HG03103 (cell line): ENCODE data around the gene ZBTB3.
A peak's percentile ranks its signal among the peaks of the same experiment; 100 is the strongest.
"Not testable (repeated sequence)": the region's sequence is repeated elsewhere in the genome, so short reads cannot be mapped to it uniquely, and the experiment has no call there.

Experiments used
- ATAC-seq: cut with Tn5 transposase; IDR thresholded peaks from one replicate; pipeline ENCODE4 v1.9.1; 2021; ENCODE audit warnings: low read depth; ENCODE audit not compliant: unreplicated experiment

The ZBTB3 gene

GRCh38 chr11:62753736-62754603 lies at the start of gene ZBTB3:
ZBTB3 (minus strand) TSS chr11:62754160; CDS start chr11:62753664, 496 bp downstream.
- peak; percentile 91 for ATAC-seq

- no peak for ATAC-seq
Observed at GRCh38 chr11:62801071-62801470, 47.1 kb upstream of the ZBTB3 start.

- no peak for ATAC-seq
Observed at GRCh38 chr11:62799486-62799885, 45.5 kb upstream of the ZBTB3 start.

DNA sequence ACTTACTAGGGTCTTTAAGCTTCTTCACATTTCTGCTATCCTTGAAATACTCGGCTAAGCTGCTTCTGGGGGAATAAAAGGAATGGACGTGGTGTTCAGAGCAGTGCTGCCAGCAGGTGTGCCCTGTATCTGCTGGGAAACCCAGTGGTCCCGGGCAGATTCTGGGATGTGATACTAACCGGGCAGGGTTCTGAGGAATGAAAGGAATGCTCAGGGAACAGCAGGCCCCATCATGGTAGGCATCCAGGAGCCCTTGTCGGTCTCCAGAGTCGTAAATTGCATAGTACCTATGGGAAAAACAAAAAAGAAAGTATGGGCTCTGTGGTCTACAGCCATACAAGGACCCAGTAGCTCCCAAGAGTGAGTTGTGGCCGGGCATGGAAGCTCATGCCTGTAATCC lies 42.3 kb upstream of the ZBTB3 start:
- no peak for ATAC-seq

- ATAC-seq: no peak
Observed at GRCh38 chr11:62794201-62794775, 40.3 kb upstream of the ZBTB3 start.

- ATAC-seq: no peak
Observed at GRCh38 chr11:62792202-62792575, 38.2 kb upstream of the ZBTB3 start.

GRCh38 chr11:62791501-62792201 lies 37.7 kb upstream of the ZBTB3 start, which contains the start of gene TMEM223:
TMEM223 (minus strand) TSS chr11:62792006; CDS start chr11:62791994, 12 bp downstream.
- ATAC-seq: peak; percentile 43

DNA sequence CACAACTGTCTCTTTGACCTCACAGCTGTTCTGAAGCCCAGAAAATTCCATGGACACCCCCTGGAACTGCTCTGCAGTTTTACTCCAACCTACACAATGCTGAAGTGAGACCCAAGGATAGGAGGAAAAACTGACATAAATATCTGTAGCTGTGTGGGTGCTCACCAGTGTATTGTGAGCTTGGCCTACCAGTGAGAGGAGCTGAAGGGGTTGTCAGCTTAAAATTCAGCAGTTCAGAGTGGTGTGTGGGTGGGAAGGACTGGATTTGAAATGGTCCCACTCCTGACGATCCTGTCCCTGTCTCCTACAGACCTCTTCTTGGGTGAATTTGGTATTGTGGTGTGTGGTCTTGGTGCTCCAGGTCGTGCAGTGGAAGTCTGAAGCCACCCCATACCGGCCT lies 35.6 kb upstream of the ZBTB3 start:
- no peak for ATAC-seq

DNA sequence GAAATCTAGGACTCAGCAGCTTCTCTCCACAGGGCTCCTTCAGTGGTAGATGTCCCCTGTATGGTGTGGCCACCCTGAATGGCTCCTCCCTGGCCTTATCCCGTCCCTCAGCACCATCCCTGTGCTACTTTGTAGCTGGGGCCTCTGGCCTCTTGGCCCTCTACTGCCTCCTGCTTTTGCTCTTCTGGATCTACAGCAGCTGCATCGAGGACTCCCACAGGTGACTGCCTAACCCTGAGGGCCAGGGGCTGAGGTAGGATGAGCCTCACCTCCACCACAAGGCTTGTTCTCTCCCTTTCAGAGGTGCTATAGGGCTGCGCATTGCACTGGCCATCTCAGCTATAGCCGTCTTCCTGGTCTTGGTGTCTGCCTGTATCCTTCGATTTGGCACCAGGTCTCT lies 35.0 kb upstream of the ZBTB3 start:
- ATAC-seq: no peak

DNA sequence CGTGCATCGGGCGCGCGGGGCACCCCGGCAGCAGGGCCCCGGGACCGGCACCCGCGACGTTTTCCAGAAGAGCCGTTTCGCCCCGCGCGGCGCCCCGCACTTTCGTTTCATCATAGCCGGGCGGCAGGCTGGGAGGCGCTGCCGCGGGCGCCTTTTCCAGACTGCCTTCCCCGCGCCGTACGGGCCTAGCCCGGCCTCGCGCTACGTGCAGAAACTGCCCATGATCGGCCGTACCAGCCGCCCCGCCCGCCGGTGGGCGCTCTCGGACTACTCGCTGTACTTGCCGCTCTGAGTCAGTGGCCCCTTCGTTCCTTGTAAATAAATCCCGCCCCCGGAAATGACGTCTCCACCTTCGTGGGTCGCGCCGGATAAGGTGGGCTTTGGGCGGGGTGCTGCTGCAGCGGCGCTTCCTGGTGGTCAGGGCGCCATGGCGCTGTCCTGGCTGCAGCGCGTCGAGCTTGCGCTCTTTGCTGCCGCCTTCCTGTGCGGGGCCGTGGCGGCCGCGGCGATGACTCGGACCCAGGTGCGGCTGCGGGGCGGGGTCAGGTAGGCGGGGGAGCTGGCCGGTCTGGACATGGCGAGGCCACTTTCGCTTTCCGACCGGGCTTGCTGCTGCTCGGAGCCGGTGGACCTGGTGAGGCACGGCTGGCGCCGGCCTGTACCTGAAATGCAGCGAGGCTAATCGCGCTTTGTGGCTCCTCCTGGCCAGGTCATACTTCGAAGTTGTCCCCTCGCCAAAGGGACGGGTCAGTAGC lies 33.2 kb upstream of the ZBTB3 start, which contains the start of gene TMEM179B:
Gene TMEM179B, plus strand, starts transcription at position 398 of the 755 bp plus-strand sequence. Its CDS starts 30 bp downstream, at position 428.
- peak; percentile 56 for ATAC-seq

- ATAC-seq: peak; percentile 37
Observed at GRCh38 chr11:62786318-62787004, 32.5 kb upstream of the ZBTB3 start.

DNA sequence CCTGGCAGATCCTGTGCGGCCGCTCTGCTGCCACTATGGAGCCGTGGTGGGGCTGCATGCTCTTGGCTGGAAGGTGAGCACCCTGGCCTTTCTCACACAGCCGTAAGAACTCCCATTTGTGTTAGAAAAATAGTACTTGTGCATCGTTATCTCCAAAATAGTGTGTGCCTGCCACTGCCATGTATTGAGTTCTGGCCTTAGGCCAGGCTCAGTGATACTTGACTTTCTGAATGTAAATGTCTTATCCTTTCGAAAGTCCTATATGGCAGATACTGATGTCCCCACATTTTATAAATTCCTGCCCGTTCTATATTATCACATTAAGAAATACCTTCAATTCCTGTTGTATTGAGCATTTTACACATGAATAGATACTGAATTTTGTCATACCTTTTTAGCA lies 28.8 kb upstream of the ZBTB3 start:
- no peak for ATAC-seq

DNA sequence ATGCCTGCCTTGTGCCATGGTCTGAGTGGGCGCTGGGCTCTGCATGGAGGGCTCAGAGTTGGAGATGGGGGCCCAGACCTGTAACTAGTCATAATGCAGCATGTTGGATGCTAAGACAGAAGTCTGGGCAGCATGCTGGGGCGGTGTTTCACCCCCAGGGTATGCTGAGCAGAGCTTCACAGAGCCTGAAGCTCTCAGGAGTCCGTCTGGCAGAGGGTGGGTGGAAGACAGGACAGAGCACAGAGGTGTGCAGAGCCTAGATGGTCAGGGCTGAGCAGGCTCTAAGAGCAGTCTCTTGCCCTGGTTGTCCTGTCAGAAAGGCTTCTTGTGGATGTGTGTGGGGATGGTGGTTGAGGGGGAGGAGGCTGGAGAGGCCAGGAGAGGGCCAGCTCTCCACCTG lies 24.5 kb upstream of the ZBTB3 start:
- no peak for ATAC-seq

DNA sequence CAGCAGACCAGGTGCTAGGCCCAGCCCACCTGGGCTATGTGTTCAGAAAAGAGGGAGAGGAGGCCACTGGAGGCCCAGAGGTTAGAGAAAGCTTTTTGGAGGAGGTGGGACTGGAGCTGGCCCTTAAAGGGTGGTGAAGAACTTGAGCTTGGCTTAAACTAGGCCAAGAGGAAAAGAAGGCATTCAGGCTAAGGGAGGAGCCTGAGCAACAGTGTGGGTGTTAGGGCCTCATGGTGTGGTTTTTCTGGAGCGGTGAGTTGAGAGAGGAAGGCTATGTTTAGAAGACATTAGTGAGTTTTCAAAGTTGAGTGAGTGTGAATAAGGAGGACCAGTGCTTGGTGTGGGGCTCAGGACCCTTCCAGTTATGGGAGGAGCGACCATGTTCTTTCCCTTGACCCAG lies 23.4 kb upstream of the ZBTB3 start:
- ATAC-seq: no peak

DNA sequence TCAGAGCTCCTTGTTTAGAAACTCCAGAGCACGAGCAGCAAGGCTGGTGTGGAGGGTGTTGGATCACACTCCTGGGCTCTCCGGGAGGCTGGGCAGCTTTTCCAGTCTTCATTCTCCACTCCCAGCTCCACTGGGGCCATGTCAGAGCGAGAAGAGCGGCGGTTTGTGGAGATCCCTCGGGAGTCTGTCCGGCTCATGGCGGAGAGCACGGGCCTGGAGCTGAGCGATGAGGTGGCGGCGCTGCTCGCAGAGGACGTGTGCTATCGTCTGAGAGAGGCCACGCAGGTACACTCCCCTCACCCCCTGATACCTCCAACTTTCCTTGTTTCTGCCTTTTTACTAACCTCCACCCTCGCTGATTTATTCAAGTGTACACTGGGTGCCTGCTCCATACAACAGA lies 21.7 kb upstream of the ZBTB3 start:
- ATAC-seq: no peak

DNA sequence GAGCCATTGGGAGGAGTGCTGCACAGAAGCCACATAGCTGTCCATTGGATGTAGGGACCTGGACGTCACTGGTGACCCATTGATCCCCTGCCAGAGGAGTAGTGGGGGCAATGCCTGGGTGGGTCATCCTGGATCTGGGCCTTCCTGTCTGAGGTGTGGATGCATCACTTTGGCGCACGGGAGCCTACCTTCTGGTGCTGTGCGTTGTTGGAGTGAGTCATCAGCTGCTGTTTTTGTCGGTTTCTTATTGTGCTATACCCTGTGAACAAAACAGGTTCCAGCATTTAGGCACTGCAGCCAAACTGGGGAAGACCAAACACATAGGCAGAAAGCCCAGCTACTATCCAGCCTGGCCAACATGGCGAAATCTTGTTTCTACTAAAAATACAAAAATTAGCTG lies 20.4 kb upstream of the ZBTB3 start:
- ATAC-seq: no peak

DNA sequence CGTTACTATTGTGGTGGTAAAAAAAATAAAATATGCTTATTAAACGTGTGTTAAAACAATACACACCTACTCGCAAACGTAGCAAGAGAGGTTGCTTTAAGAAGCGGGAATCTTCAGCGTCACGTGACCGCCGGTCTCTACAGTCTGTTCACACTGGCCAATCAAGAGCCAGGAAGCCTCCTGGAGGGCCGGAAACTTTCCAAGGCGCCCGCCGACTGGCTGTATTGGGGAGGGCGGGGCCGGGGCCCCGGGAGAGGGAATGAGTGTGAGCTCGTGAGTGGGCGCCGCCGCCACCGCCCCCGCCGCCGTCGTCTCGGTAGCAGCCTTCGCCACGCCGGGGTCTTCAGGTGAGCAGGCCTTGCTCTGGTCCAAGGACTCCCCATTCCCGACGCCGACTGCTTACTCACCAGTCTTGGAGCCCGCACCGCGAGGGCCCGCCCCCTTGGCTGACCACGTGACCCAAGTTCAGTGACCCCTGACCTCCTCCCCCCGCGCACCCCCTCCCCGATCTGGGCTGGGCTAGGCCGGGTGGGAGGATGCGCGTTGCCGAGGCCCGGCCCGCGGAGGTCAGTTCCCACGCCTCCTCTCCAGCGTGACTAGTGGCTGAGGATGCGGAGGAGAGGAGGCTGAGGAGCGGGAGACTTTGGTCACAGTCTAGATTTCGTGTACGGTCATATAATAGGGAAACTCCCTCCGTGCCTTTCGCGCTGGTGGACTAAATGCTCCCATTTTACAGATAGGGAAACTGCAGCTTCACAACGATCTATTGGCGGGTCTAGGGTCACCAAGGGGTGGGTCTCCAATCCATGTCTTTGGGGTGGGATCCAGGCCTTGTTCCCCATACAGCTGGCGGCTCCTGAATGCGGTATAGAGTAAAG lies 17.4 kb upstream of the ZBTB3 start, which contains the start of gene TAF6L:
Gene TAF6L, plus strand, starts transcription at position 253 of the 878 bp plus-strand sequence. CDS start 4,388 bp downstream, outside the sequence.
- peak; percentile 58 for ATAC-seq

DNA sequence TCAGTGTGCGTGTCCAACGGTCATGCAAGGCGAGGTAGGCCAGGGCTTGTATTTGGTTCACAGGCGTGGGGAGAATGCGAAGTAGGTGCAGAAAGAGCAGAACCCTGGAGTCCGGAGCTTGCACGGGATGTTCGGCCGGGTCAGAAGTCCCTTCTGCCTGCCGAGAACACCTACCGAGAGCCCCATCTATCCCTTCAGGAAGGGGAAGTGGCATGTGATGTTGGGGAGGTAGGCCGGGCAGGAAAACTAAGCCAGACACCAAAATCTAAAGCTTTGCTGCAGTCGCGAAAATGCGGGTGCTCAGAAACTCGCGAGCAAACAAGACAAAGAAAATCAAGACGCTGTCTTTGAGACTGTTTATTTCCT lies 16.8 kb upstream of the ZBTB3 start:
- ATAC-seq: peak; percentile 7

DNA sequence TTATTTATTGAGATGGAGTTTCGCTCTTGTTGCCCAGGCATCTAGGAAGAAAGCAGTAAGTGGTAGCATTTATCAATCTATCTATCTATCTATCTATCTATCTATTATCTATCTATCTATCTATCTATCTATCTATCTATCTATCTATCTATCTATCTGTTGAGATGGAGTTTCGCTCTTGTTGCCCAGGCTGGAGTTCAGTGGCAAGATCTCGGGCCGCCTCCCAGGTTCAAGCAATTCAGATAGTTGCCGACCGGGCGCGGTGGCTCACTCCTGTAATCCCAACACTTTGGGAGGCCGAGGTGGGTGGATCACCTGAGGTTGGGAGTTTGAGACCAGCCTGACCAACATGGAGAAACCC lies 6.9 kb upstream of the ZBTB3 start:
- ATAC-seq: not testable (repeated sequence)
